ENCODE measurements around the gene PHLPP1.

GRCh38 chr18:62755946-62756345 is 40.6 kb downstream of the PHLPP1 start:
- no peak for TF ChIP-seq YY1 (tag by site-specific recombination; IDR thresholded peaks at IDR 0.05)
- no peak for TF ChIP-seq SCRT2 (tag by site-specific recombination; IDR thresholded peaks at IDR 0.05)
- TF ChIP-seq ZNF416 (tag by site-specific recombination; IDR thresholded peaks at IDR 0.05) = no peak
- TF ChIP-seq CTCF (tag by site-specific recombination; IDR thresholded peaks at IDR 0.05) = no peak
- TF ChIP-seq ZNF148 (tag by site-specific recombination; IDR thresholded peaks at IDR 0.05; ENCODE audit: borderline replicate concordance) = no peak
- TF ChIP-seq ZNF302 (tag by site-specific recombination; IDR thresholded peaks at IDR 0.05; ENCODE audit: low read depth) = no peak
- no peak for TF ChIP-seq GFI1B (tag by site-specific recombination; IDR thresholded peaks at IDR 0.05)
- TF ChIP-seq ZNF518A (tag by site-specific recombination; conservative IDR thresholded peaks at IDR 0.05; ENCODE audit: low read depth) = no peak
